ENCODE measurements around the gene AXIN1. TPM values are rescaled to one million over a fixed set of nuclear protein-coding genes. Genes with fewer than 3 reads are reported as not detected.

Gene AXIN1
- total RNA-seq, 1 experiment from 2014 or later: 52.4 TPM

DNA sequence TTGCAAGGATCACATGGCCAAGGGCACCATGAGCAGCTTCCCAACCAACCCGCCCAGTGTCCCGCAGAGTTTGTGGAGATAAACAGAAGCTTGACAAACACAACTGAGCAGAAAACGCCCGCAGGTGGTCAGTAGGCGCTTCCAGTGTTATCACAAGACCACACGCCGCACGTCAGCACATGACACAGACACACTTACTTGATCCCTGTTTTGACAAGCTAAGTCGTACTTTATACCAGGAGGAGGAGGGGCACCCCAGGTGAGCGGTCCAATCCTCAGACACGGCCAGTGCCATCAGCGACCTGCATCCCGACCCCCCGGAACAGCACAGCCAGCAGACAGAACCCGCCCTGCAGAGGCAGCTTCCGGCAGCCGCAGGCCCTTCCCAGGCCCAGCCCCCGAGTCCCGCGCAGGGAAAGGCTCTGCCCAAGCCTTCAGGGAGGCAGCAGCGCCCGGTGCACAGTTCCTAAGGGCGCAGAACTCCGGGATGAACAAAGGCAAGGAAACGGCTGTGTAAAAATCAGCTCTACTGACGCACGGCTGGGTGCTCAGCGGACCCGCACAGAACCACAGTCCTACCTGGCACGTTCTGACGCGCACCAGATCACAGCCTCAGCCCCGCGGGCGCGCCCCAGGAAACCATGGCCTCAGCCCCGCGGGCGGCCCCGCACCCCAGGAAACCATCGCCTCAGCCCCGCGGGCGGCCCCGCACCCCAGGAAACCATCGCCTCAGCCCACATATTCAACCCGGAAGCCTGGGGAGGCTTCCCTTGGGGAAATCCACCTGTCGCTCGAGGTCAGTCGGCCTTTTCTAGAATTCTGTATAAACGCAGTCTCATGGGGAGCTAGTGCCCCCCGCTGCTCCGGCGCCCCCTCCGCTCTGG, 27.8 kb downstream of the AXIN1 start:
- peak; percentile 88 for DNase-seq
- Histone ChIP-seq H3K4me3 (ENCODE audit: insufficient read depth, low read depth, low read length) (no peak overlapping the region), H3K27me3 (ENCODE audit: control insufficient read depth, insufficient read depth, low read length) (no peaks in the 10 kb centered on the region), H3K36me3 (replicated peaks; ENCODE audit: control insufficient read depth, insufficient read depth, low read length) (no peaks in the 10 kb centered on the region; the same call in 1 of the 2 replicates)

- H3K27me3 ChIP-seq (ENCODE audit: control insufficient read depth, insufficient read depth, low read length): no peaks in the 10 kb centered on the region
- DNase-seq: peak; percentile 69
- no peaks in the 10 kb centered on the region; the same call in none of the 2 replicates for H3K36me3 ChIP-seq (replicated peaks; ENCODE audit: control insufficient read depth, insufficient read depth, low read length)
- H3K4me3 ChIP-seq (ENCODE audit: insufficient read depth, low read depth, low read length): no peak overlapping the region
These were observed 28.4 kb downstream of the AXIN1 start for GRCh38 chr16:324201-324450.

GRCh38 chr16:322476-323143, 29.9 kb downstream of the AXIN1 start:
- Histone ChIP-seq H3K36me3 (replicated peaks; ENCODE audit: control insufficient read depth, insufficient read depth, low read length) (no peaks in the 10 kb centered on the region; the same call in none of the 2 replicates), H3K27me3 (ENCODE audit: control insufficient read depth, insufficient read depth, low read length) (no peaks in the 10 kb centered on the region), H3K4me3 (ENCODE audit: insufficient read depth, low read depth, low read length) (no peak overlapping the region)
- no peak for DNase-seq

GRCh38 chr16:321532-321931, 31.0 kb downstream of the AXIN1 start:
- Histone ChIP-seq H3K4me3 (ENCODE audit: insufficient read depth, low read depth, low read length) (no peak overlapping the region), H3K27me3 (ENCODE audit: control insufficient read depth, insufficient read depth, low read length) (no peaks in the 10 kb centered on the region), H3K36me3 (replicated peaks; ENCODE audit: control insufficient read depth, insufficient read depth, low read length) (no peaks in the 10 kb centered on the region; the same call in none of the 2 replicates)
- no peak for DNase-seq

- no peaks in the 10 kb centered on the region for H3K27me3 ChIP-seq (ENCODE audit: control insufficient read depth, insufficient read depth, low read length)
- no peak overlapping the region for H3K4me3 ChIP-seq (ENCODE audit: insufficient read depth, low read depth, low read length)
- no peaks in the 10 kb centered on the region; the same call in none of the 2 replicates for H3K36me3 ChIP-seq (replicated peaks; ENCODE audit: control insufficient read depth, insufficient read depth, low read length)
- DNase-seq: no peak
These were observed 32.3 kb downstream of the AXIN1 start for GRCh38 chr16:320206-320605.

- no peak overlapping the region for H3K4me3 ChIP-seq (ENCODE audit: insufficient read depth, low read depth, low read length)
- DNase-seq: peak; percentile 95
- H3K36me3 ChIP-seq (replicated peaks; ENCODE audit: control insufficient read depth, insufficient read depth, low read length): peaks cover 1% of the 10 kb centered on the region
- H3K27me3 ChIP-seq (ENCODE audit: control insufficient read depth, insufficient read depth, low read length): no peaks in the 10 kb centered on the region
These were observed 33.9 kb downstream of the AXIN1 start for GRCh38 chr16:318628-319027.

- Histone ChIP-seq H3K27me3 (ENCODE audit: control insufficient read depth, insufficient read depth, low read length) (no peaks in the 10 kb centered on the region), H3K36me3 (replicated peaks; ENCODE audit: control insufficient read depth, insufficient read depth, low read length) (peaks cover 3% of the 10 kb centered on the region), H3K4me3 (ENCODE audit: insufficient read depth, low read depth, low read length) (no peak overlapping the region)
- DNase-seq: no peak
These were observed 34.9 kb downstream of the AXIN1 start for GRCh38 chr16:317583-317982.

DNA sequence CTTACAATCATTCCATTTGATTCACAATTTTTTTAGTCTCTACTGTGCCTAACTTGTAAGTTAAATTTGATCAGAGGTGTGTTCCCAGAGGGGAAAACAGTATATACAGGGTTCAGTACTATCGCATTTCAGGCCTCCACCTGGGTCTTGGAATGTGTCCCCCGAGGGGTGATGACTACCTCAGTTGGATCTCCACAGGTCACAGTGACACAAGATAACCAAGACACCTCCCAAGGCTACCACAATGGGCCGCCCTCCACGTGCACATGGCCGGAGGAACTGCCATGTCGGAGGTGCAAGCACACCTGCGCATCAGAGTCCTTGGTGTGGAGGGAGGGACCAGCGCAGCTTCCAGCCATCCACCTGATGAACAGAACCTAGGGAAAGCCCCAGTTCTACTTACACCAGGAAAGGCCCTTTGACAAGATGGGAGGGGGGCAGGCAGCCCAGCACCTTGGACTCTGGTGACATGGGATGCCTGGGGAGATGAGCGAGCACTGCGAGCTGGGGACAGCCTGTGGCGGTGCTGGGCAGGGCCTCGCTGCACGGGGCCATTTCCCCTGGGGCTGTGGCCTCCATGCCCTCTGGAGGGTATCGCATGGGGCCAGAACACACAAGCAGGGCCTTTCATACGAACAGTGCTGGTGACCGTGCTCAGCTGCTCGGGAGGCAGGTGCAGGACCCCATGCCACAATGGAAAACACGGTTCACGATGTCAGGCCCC, 35.6 kb downstream of the AXIN1 start:
- DNase-seq: no peak
- peaks cover 3% of the 10 kb centered on the region for H3K36me3 ChIP-seq (replicated peaks; ENCODE audit: control insufficient read depth, insufficient read depth, low read length)

DNA sequence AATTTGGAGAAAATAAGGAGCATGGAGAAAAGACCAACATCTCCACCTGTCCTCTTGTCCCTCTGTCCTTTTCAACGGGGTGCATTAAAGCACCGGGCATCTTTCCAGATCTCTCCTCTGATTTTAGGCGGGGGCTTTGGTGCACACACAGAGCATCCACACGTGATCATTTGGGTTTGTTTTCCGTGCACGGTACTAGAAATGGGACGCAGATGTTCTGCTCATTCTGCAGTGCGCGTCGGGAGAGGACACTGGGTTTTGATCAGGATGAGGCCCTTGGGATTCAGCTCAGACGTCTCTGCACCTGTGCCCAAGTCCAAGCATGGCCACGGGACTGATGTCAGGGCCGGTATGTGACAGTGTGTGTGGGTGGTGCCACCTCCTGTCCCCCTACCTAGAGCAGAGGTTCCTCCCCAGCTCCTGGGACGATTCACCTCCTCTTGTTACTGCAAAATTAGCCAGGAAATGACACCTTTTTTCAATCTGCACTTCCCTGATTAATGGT, 37.7 kb downstream of the AXIN1 start:
- Histone ChIP-seq H3K27me3 (ENCODE audit: control insufficient read depth, insufficient read depth, low read length) (no peaks in the 10 kb centered on the region), H3K36me3 (replicated peaks; ENCODE audit: control insufficient read depth, insufficient read depth, low read length) (peaks cover 4% of the 10 kb centered on the region), H3K4me3 (ENCODE audit: insufficient read depth, low read depth, low read length) (no peak overlapping the region)
- DNase-seq: no peak

More for the DNA sequence above, 35.6 kb downstream of the AXIN1 start:
- Histone ChIP-seq H3K27me3 (ENCODE audit: control insufficient read depth, insufficient read depth, low read length) (no peaks in the 10 kb centered on the region), H3K4me3 (ENCODE audit: insufficient read depth, low read depth, low read length) (no peak overlapping the region)

GRCh38 chr16:314351-314750, 38.2 kb downstream of the AXIN1 start:
- no peak overlapping the region for H3K4me3 ChIP-seq (ENCODE audit: insufficient read depth, low read depth, low read length)
- DNase-seq: no peak

DNA sequence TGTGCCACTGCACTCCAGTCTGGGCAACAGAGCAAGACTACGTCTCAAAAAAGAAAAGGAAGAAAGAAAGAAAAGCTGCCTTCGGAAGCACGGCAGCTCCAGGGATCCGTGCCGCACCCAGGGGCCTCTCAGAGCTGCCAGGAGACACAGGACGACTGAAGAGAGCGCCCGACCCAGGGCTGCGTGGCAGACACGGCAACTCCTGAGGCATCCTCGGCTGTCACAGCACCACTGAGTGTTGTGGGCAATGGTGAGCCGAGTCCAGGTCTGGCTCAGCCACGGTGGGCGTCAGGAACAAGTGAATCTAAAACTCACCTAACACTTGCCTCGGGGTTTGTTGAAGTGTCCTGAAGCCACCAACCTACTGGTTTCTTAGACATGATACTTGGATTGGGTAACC, 40.8 kb downstream of the AXIN1 start:
- Histone ChIP-seq H3K27me3 (ENCODE audit: control insufficient read depth, insufficient read depth, low read length) (no peaks in the 10 kb centered on the region), H3K36me3 (replicated peaks; ENCODE audit: control insufficient read depth, insufficient read depth, low read length) (peaks cover 10% of the 10 kb centered on the region), H3K4me3 (ENCODE audit: insufficient read depth, low read depth, low read length) (no peak overlapping the region)
- DNase-seq: no peak

More at GRCh38 chr16:314351-314750, 38.2 kb downstream of the AXIN1 start:
- Histone ChIP-seq H3K36me3 (replicated peaks; ENCODE audit: control insufficient read depth, insufficient read depth, low read length) (peaks cover 4% of the 10 kb centered on the region), H3K27me3 (ENCODE audit: control insufficient read depth, insufficient read depth, low read length) (no peaks in the 10 kb centered on the region)

DNA sequence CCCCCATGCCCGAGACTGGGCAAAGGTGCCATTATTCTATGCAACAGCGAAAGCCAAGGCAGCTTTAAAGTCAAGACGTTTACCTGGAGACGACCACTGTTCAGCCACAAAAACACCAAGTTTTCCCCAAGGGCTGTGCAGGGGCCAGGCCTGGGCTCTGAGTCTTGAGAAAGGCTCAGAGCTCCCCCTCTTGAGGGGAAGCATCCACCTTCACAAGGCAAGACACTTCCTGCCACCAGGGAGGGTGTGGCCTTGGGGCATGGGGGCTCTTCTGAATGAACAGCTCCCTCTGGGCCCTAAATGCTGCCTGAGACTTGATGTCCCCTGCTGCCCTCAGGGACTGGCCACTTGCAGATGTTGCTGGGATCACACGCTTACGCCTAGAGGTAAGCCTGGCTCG, 43.0 kb downstream of the AXIN1 start:
- no peak for DNase-seq
- Histone ChIP-seq H3K27me3 (ENCODE audit: control insufficient read depth, insufficient read depth, low read length) (no peaks in the 10 kb centered on the region), H3K36me3 (replicated peaks; ENCODE audit: control insufficient read depth, insufficient read depth, low read length) (peaks cover 11% of the 10 kb centered on the region), H3K4me3 (ENCODE audit: insufficient read depth, low read depth, low read length) (no peak overlapping the region)

DNA sequence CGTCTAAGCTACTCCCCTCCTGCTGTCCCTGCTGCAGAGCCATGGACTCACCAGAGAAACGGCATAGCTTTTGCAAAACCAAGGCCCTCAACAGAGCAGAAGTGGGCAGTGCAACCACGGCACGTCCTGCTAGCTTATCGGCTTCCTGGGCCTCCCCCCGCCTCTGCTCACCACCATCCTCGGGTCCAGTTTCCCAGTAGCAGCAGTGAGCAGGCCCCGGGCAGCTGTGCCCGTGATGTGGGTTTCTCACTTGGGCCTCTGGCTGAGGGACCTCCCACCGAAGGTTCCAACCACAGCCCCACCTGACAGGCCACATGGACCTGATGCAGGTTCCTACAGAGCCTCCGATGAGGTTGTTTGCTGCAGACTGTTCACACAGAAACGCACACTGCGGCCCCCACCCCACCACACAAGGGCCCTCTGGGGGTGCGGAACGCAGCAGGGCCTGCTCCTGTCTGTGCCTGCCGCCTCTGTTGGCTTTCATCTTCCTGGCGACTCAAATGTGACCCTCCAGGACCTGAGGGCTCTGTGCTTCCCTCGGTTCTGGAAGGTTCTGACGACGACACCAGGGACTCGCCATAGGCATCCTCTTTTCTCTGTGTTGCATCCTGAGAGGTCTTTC, 44.7 kb downstream of the AXIN1 start:
- no peaks in the 10 kb centered on the region for H3K27me3 ChIP-seq (ENCODE audit: control insufficient read depth, insufficient read depth, low read length)
- no peak overlapping the region for H3K4me3 ChIP-seq (ENCODE audit: insufficient read depth, low read depth, low read length)
- peaks cover 9% of the 10 kb centered on the region for H3K36me3 ChIP-seq (replicated peaks; ENCODE audit: control insufficient read depth, insufficient read depth, low read length)
- DNase-seq: no peak

- peaks cover 8% of the 10 kb centered on the region for H3K36me3 ChIP-seq (replicated peaks; ENCODE audit: control insufficient read depth, insufficient read depth, low read length)
- no peak overlapping the region for H3K4me3 ChIP-seq (ENCODE audit: insufficient read depth, low read depth, low read length)
- no peak for DNase-seq
- no peaks in the 10 kb centered on the region for H3K27me3 ChIP-seq (ENCODE audit: control insufficient read depth, insufficient read depth, low read length)
These were observed 45.6 kb downstream of the AXIN1 start for GRCh38 chr16:306911-307370.

Data from H7 (cell line).